PC-3 (cell line): ENCODE data around the gene CSF2RB. TPM values are rescaled to one million over a fixed set of nuclear protein-coding genes. Genes with fewer than 3 reads are reported as not detected.

Experiments used
- ATAC-seq: fragments of 200-7000 bp; cut with Tn5 transposase; 2 replicates; pipeline ENCODE4 v1.9.1; 2020; ENCODE audit warnings: mild to moderate bottlenecking, moderate library complexity
- BruUV-seq: library from RNA; stranded (reverse); fragments of 400-500 nt; replicated peaks from 2 replicates; lab custom pipeline; 2021; lab: Mats Ljungman, UMichigan
- CTCF ChIA-PET: fragments of 300-600 bp; sonication (Branson Sonifier 250); formaldehyde crosslinking; loops from one replicate; lab custom pipeline; 2022; ENCODE audit warnings: antibody characterized with exemption; lab: Charles Lee
- POLR2A ChIA-PET: fragments of 300-600 bp; sonication (Branson Sonifier 250); formaldehyde crosslinking; loops from one replicate; lab custom pipeline; 2022; ENCODE audit warnings: antibody characterized with exemption; ENCODE audit not compliant: unreplicated experiment; lab: Charles Lee
- DNase-seq: peaks from one replicate; pipeline ENCODE4 v3.0.0-alpha.2; 2015
- H2AFZ ChIP-seq: fragments of 300-600 bp; sonication (generic); 2 replicates; pipeline ENCODE4 v1.6.0; 2016; ENCODE audit warnings: antibody characterized with exemption, low read length
- H3F3A ChIP-seq: fragments of 300-600 bp; sonication (generic); one replicate; pipeline ENCODE4 v1.6.0; 2017; ENCODE audit warnings: antibody characterized with exemption, low read length, control low read depth, mild to moderate bottlenecking; ENCODE audit not compliant: unreplicated experiment
- H3K27ac ChIP-seq: fragments of 300-600 bp; sonication (generic); 2 replicates; pipeline ENCODE4 v1.5.1; 2016; ENCODE audit warnings: mild to moderate bottlenecking, low read length
- H3K27me3 ChIP-seq: fragments of 300-600 bp; sonication (generic); 2 replicates; pipeline ENCODE4 v1.6.1; 2016; ENCODE audit warnings: low read length, mixed read lengths
- H3K36me3 ChIP-seq: fragments of 300-600 bp; sonication (generic); 2 replicates; pipeline ENCODE4 v1.6.1; 2016; ENCODE audit warnings: low read depth, mixed run types, low read length, mixed read lengths
- H3K4me1 ChIP-seq: fragments of 300-600 bp; sonication (generic); 2 replicates; pipeline ENCODE4 v1.5.1; 2016; ENCODE audit warnings: low read length; ENCODE audit not compliant: insufficient read depth
- H3K4me2 ChIP-seq: fragments of 300-600 bp; sonication (generic); 2 replicates; pipeline ENCODE4 v1.6.0; 2016; ENCODE audit warnings: low read length
- H3K4me3 ChIP-seq: fragments of 300-600 bp; sonication (generic); 2 replicates; pipeline ENCODE4 v1.5.1; 2016; ENCODE audit warnings: mild to moderate bottlenecking, low read length, mixed read lengths
- H3K79me2 ChIP-seq: fragments of 300-600 bp; sonication (generic); 2 replicates; pipeline ENCODE4 v1.6.1; 2017; ENCODE audit warnings: low read length, mixed read lengths
- H3K9ac ChIP-seq: fragments of 300-600 bp; sonication (generic); 2 replicates; pipeline ENCODE4 v1.6.0; 2016; ENCODE audit warnings: mild to moderate bottlenecking, low read length
- H3K9me2 ChIP-seq: fragments of 300-600 bp; sonication (generic); replicated peaks from 2 replicates; pipeline ENCODE4 v1.6.1; 2016; ENCODE audit warnings: mixed run types, low read length, mixed read lengths
- H3K9me3 ChIP-seq: fragments of 300-600 bp; sonication (generic); 2 replicates; pipeline ENCODE4 v1.6.1; 2016; ENCODE audit warnings: low read length, mixed read lengths
- H4K20me1 ChIP-seq: fragments of 300-600 bp; sonication (generic); 2 replicates; pipeline ENCODE4 v1.6.1; 2016; ENCODE audit warnings: low read length, mixed read lengths
- CTCF ChIP-seq: fragments of 300-600 bp; sonication (generic); conservative IDR thresholded peaks from 2 replicates; pipeline ENCODE4 v1.5.1; 2017; ENCODE audit warnings: antibody characterized with exemption, low read depth, mild to moderate bottlenecking, low read length
- EZH2 ChIP-seq: fragments of 300-600 bp; sonication (generic); IDR thresholded peaks from one replicate; pipeline ENCODE4 v1.6.1; 2017; ENCODE audit warnings: antibody characterized with exemption, mild to moderate bottlenecking, low read length; ENCODE audit not compliant: unreplicated experiment
- EZH2phosphoT487 ChIP-seq: fragments of 300-600 bp; sonication (generic); IDR thresholded peaks from 2 replicates; pipeline ENCODE4 v1.6.1; 2018; ENCODE audit warnings: mild to moderate bottlenecking, antibody characterized with exemption, low read length, borderline replicate concordance
- intact Hi-C: fragments of 100-400 bp; cut with micrococcal nuclease; formaldehyde crosslinking; loops from 2 replicates; pipeline ENCODE4 v1.9.0; 2023
- total RNA-seq: library from RNA; depleted of rRNA; stranded (reverse); fragments of >200 nt; gene quantifications from 2 replicates; pipeline ENCODE4 v1.2.3, GENCODE V29; 2014

CSF2RB gene
- total RNA-seq, 1 experiment from 2014 or later = not detected

GRCh38 chr22:36935313-36935610 lies 21.8 kb downstream of the CSF2RB start:
- ATAC-seq (no peak), DNase-seq (no peak)
- POLR2A ChIA-PET = no interaction called here
- no peaks in the 10 kb centered on the region for H3K4me1 ChIP-seq
- no peak overlapping the region for H2AFZ ChIP-seq
- H3K4me3 ChIP-seq = no peak overlapping the region
- CTCF ChIA-PET = no interaction called here
- no peaks in the 10 kb centered on the region for H3K79me2 ChIP-seq
- H3K9me2 ChIP-seq = no peaks in the 10 kb centered on the region
- no peaks in the 10 kb centered on the region for H4K20me1 ChIP-seq
- H3K9ac ChIP-seq = no peak overlapping the region
- no peak overlapping the region for H3K4me2 ChIP-seq
- no TSS peak for BruUV-seq
- H3K27ac ChIP-seq = no peak overlapping the region
- no peaks in the 10 kb centered on the region for H3K9me3 ChIP-seq
- intact Hi-C loops = no loop called here
- no peak for TF ChIP-seq EZH2
- no peak for TF ChIP-seq CTCF
- TF ChIP-seq EZH2phosphoT487 = no peak
- H3K36me3 ChIP-seq = no peaks in the 10 kb centered on the region
- H3F3A ChIP-seq = no peaks in the 10 kb centered on the region
- H3K27me3 ChIP-seq = no peaks in the 10 kb centered on the region

- Histone ChIP-seq H3K4me1 (no peaks in the 10 kb centered on the region), H3K9ac (no peak overlapping the region), H2AFZ (no peak overlapping the region), H3K9me3 (no peaks in the 10 kb centered on the region), H3K27ac (no peak overlapping the region), H3K9me2 (no peaks in the 10 kb centered on the region), H4K20me1 (no peaks in the 10 kb centered on the region), H3K27me3 (peaks cover 2% of the 10 kb centered on the region; the same call in 1 of the 2 replicates), H3K79me2 (no peaks in the 10 kb centered on the region), H3K4me2 (no peak overlapping the region), H3F3A (no peaks in the 10 kb centered on the region), H3K4me3 (no peak overlapping the region), H3K36me3 (no peaks in the 10 kb centered on the region)
- DNase-seq (no peak), ATAC-seq (no peak)
- no TSS peak for BruUV-seq
- ChIA-PET CTCF (no interaction called here), POLR2A (no interaction called here)
- intact Hi-C loops = no loop called here
- TF ChIP-seq EZH2phosphoT487 (no peak), EZH2 (no peak), CTCF (no peak)
These were observed 22.3 kb downstream of the CSF2RB start for GRCh38 chr22:36935694-36936093.

GRCh38 chr22:36936362-36937116 lies 23.1 kb downstream of the CSF2RB start:
- Histone ChIP-seq H3K4me2 (no peak overlapping the region), H3K27ac (no peak overlapping the region), H3K79me2 (no peaks in the 10 kb centered on the region), H3K27me3 (peaks cover 11% of the 10 kb centered on the region; the same call in 1 of the 2 replicates), H2AFZ (no peak overlapping the region), H3K9me2 (no peaks in the 10 kb centered on the region), H3K36me3 (no peaks in the 10 kb centered on the region), H4K20me1 (no peaks in the 10 kb centered on the region), H3F3A (no peaks in the 10 kb centered on the region), H3K4me3 (no peak overlapping the region), H3K9ac (no peak overlapping the region), H3K4me1 (no peaks in the 10 kb centered on the region), H3K9me3 (no peaks in the 10 kb centered on the region)
- CTCF ChIA-PET = no interaction called here
- intact Hi-C loops = no loop called here
- POLR2A ChIA-PET = no interaction called here
- no TSS peak for BruUV-seq
- TF ChIP-seq CTCF (no peak), EZH2phosphoT487 (no peak), EZH2 (no peak)
- no peak for ATAC-seq
- no peak for DNase-seq
